HG03045 (cell line): Measurements from ENCODE around the gene PISD.
"Not testable (repeated sequence)": the region's sequence is repeated elsewhere in the genome, so short reads cannot be mapped to it uniquely, and the experiment has no call there.

Experiments used
- ATAC-seq: cut with Tn5 transposase; IDR thresholded peaks from one replicate; pipeline ENCODE4 v1.9.1; 2021; ENCODE audit warnings: mild to moderate bottlenecking, moderate library complexity; ENCODE audit not compliant: unreplicated experiment

Gene PISD

GRCh38 chr22:31610611-31611010, 51.4 kb downstream of the PISD start:
- no peak for ATAC-seq

- no peak for ATAC-seq
Observed at GRCh38 chr22:31609716-31610115, 52.3 kb downstream of the PISD start.

GRCh38 chr22:31607696-31608095, 54.3 kb downstream of the PISD start:
- no peak for ATAC-seq

GRCh38 chr22:31605851-31606585, 56.0 kb downstream of the PISD start:
- ATAC-seq: no peak

- no peak for ATAC-seq
Observed at GRCh38 chr22:31604746-31605705, 57.0 kb downstream of the PISD start.

- no peak for ATAC-seq
Observed at GRCh38 chr22:31604137-31604705, 57.8 kb downstream of the PISD start.

GRCh38 chr22:31603574-31603973, 58.4 kb downstream of the PISD start:
- no peak for ATAC-seq

GRCh38 chr22:31603081-31603525, 58.9 kb downstream of the PISD start:
- no peak for ATAC-seq

- no peak for ATAC-seq
Observed at GRCh38 chr22:31602259-31602952, 59.6 kb downstream of the PISD start.

GRCh38 chr22:31595271-31595670, 66.7 kb downstream of the PISD start:
- no peak for ATAC-seq

- not testable (repeated sequence) for ATAC-seq
Observed at GRCh38 chr22:31590161-31590560, 71.9 kb downstream of the PISD start.

- no peak for ATAC-seq
Observed at GRCh38 chr22:31588970-31589675, 72.9 kb downstream of the PISD start.

- ATAC-seq: no peak
Observed at GRCh38 chr22:31586137-31586920, 75.7 kb downstream of the PISD start.

- no peak for ATAC-seq
Observed at GRCh38 chr22:31585161-31585859, 76.7 kb downstream of the PISD start.

GRCh38 chr22:31584804-31585160, 77.2 kb downstream of the PISD start:
- ATAC-seq: no peak

GRCh38 chr22:31583861-31584485, 78.0 kb downstream of the PISD start:
- ATAC-seq: no peak

GRCh38 chr22:31579835-31580242, 82.2 kb downstream of the PISD start:
- ATAC-seq: no peak

- no peak for ATAC-seq
Observed at GRCh38 chr22:31578171-31578570, 83.8 kb downstream of the PISD start.

GRCh38 chr22:31577711-31578110, 84.3 kb downstream of the PISD start:
- ATAC-seq: no peak
